H1 (cell line): ENCODE data around the gene POLR3A. TPM values are rescaled to one million over a fixed set of nuclear protein-coding genes. Genes with fewer than 3 reads are reported as not detected.

Source experiments
- CTCF ChIA-PET: fragments of 300-600 bp; sonication (Branson Sonifier 250); formaldehyde crosslinking; loops from one replicate; lab custom pipeline; 2021; ENCODE audit not compliant: partially characterized antibody; lab: Charles Lee
- POLR2A ChIA-PET: fragments of 300-600 bp; sonication (Branson Sonifier 250); formaldehyde crosslinking; loops from one replicate; lab custom pipeline; 2021; ENCODE audit warnings: inconsistent platforms; ENCODE audit not compliant: partially characterized antibody; lab: Charles Lee
- DNase-seq, 2 experiments: peaks; one replicate each; pipeline versions ENCODE4 v3.0.0 to v3.0.0-alpha.2; 2010 to 2022; ENCODE audit warnings: low spot score in 2 of 2, low read depth in 1 of 2, mixed read lengths in 1 of 2
- FAIRE-seq: peaks from 2 replicates; lab custom pipeline; 2011; peaks lifted over from hg19 to GRCh38; lab: Jason Lieb, UNC
- H2AFZ ChIP-seq: 2 replicates; pipeline ENCODE4 v1.8.1; 2012; ENCODE audit warnings: low read length, inconsistent platforms
- H2AK5ac ChIP-seq: 2 replicates; pipeline ENCODE4 v1.6.1; 2013; ENCODE audit warnings: low read depth, low read length
- H2BK120ac ChIP-seq: replicated peaks from 2 replicates; pipeline ENCODE3; 2013; ENCODE audit warnings: low read depth, low read length, inconsistent platforms
- H2BK12ac ChIP-seq: 2 replicates; pipeline ENCODE4 v1.6.1; 2013; ENCODE audit warnings: low read depth, low read length
- H2BK15ac ChIP-seq: 2 replicates; pipeline ENCODE4 v1.6.1; 2013; ENCODE audit warnings: low read length
- H2BK20ac ChIP-seq: 2 replicates; pipeline ENCODE4 v1.6.1; 2013; ENCODE audit warnings: low read length
- H2BK5ac ChIP-seq: 2 replicates; pipeline ENCODE4 v1.6.1; 2013; ENCODE audit warnings: low read depth, low read length
- H3K14ac ChIP-seq: 2 replicates; pipeline ENCODE4 v1.6.1; 2013; ENCODE audit warnings: inconsistent platforms; ENCODE audit not compliant: insufficient read length
- H3K18ac ChIP-seq: 2 replicates; pipeline ENCODE4 v1.6.1; 2013; ENCODE audit warnings: low read length; ENCODE audit errors: extremely low read depth
- H3K23ac ChIP-seq: 2 replicates; pipeline ENCODE4 v1.6.1; 2013; ENCODE audit warnings: inconsistent platforms; ENCODE audit not compliant: insufficient read length
- H3K23me2 ChIP-seq: 2 replicates; pipeline ENCODE4 v1.6.1; 2013; ENCODE audit warnings: low read depth, low read length
- H3K27ac ChIP-seq: 2 replicates; pipeline ENCODE4 v1.6.1; 2011; ENCODE audit warnings: low read depth, low read length, inconsistent platforms
- H3K27me3 ChIP-seq, 4 experiments: replicated peaks in 1 of 4; 1 replicate in 1 of 4; 2 replicates in 3 of 4; pipeline versions ENCODE4 v1.6.1 to v1.8.1; 2011 to 2013; ENCODE audit warnings: low read length in 3 of 4, mild to moderate bottlenecking in 3 of 4, inconsistent platforms in 2 of 4, mixed read lengths in 2 of 4, moderate library complexity in 1 of 4; ENCODE audit not compliant: control insufficient read depth in 3 of 4, insufficient read depth in 3 of 4; ENCODE audit errors: extremely low read depth in 1 of 4
- H3K36me3 ChIP-seq, 4 experiments: 2 replicates each; pipeline versions ENCODE4 v1.6.1 to v1.8.1; 2011 to 2013; ENCODE audit warnings: mild to moderate bottlenecking in 4 of 4, low read length in 3 of 4, moderate library complexity in 2 of 4, control low read depth in 1 of 4, inconsistent platforms in 1 of 4; ENCODE audit not compliant: insufficient read depth in 4 of 4, control insufficient read depth in 2 of 4
- H3K4ac ChIP-seq: replicated peaks from 2 replicates; pipeline ENCODE3; 2013; ENCODE audit warnings: low read length, low read depth, mixed read lengths, inconsistent platforms; ENCODE audit not compliant: insufficient read length
- H3K4me1 ChIP-seq, 4 experiments: replicated peaks in 1 of 4; 1 replicate in 1 of 4; 2 replicates in 3 of 4; pipeline versions ENCODE4 v1.6.1 to v1.8.1; 2011 to 2013; ENCODE audit warnings: low read length in 3 of 4, inconsistent platforms in 2 of 4, mixed read lengths in 1 of 4; ENCODE audit not compliant: insufficient read depth in 4 of 4, control insufficient read depth in 3 of 4
- H3K4me2 ChIP-seq, 2 experiments: 2 replicates each; pipeline versions ENCODE4 v1.6.1 to v1.8.1; 2011 to 2013; ENCODE audit warnings: low read depth in 2 of 2, low read length in 2 of 2, control low read depth in 1 of 2, inconsistent platforms in 1 of 2, mild to moderate bottlenecking in 1 of 2; ENCODE audit not compliant: insufficient read depth in 1 of 2
- H3K4me3 ChIP-seq, 4 experiments: fragments of 200-600, 300-600 bp in 1 of 4; sonication (generic), shearing (Covaris generic), sonication (Bioruptor Twin) in 1 of 4; 2 replicates each; pipeline versions ENCODE4 v1.5.1 to v1.8.1; 2011 to 2016; ENCODE audit warnings: low read length in 4 of 4, low read depth in 3 of 4, control low read depth in 2 of 4, inconsistent platforms in 2 of 4, mild to moderate bottlenecking in 2 of 4, mixed read lengths in 1 of 4, moderate library complexity in 1 of 4; ENCODE audit not compliant: insufficient read depth in 2 of 4; ENCODE audit errors: extremely low read depth in 1 of 4
- H3K56ac ChIP-seq: replicated peaks from 2 replicates; pipeline ENCODE3; 2013; ENCODE audit warnings: low read depth, mild to moderate bottlenecking, mixed read lengths, low read length, inconsistent platforms; ENCODE audit not compliant: insufficient read length
- H3K79me1 ChIP-seq: 2 replicates; pipeline ENCODE4 v1.6.1; 2013; ENCODE audit warnings: low read depth, low read length, control low read depth
- H3K79me2 ChIP-seq, 2 experiments: 2 replicates each; pipeline versions ENCODE4 v1.6.1 to v1.8.1; 2012 to 2013; ENCODE audit warnings: low read length in 2 of 2, mild to moderate bottlenecking in 2 of 2, inconsistent platforms in 1 of 2; ENCODE audit not compliant: insufficient read depth in 2 of 2, control insufficient read depth in 1 of 2
- H3K9ac ChIP-seq, 4 experiments: replicated peaks in 1 of 4; 1 replicate in 1 of 4; 2 replicates in 3 of 4; pipeline versions ENCODE4 v1.6.1 to v1.8.1; 2011 to 2013; ENCODE audit warnings: low read depth in 3 of 4, low read length in 3 of 4, control low read depth in 2 of 4, mild to moderate bottlenecking in 2 of 4, moderate library complexity in 2 of 4, inconsistent platforms in 1 of 4; ENCODE audit errors: extremely low read depth in 1 of 4
- H3K9me3 ChIP-seq, 2 experiments: 2 replicates each; pipeline versions ENCODE4 v1.6.1 to v1.8.1; 2012 to 2013; ENCODE audit warnings: mild to moderate bottlenecking in 2 of 2, moderate library complexity in 2 of 2, control low read depth in 1 of 2, inconsistent platforms in 1 of 2, low read depth in 1 of 2, low read length in 1 of 2, mixed read lengths in 1 of 2; ENCODE audit not compliant: insufficient read depth in 2 of 2
- H4K20me1 ChIP-seq, 2 experiments: replicated peaks in 1 of 2; 2 replicates each; pipeline versions ENCODE3 to v1.8.1; 2011 to 2013; ENCODE audit warnings: inconsistent platforms in 2 of 2, low read length in 2 of 2, mild to moderate bottlenecking in 1 of 2; ENCODE audit not compliant: insufficient read depth in 2 of 2, control insufficient read depth in 1 of 2
- H4K5ac ChIP-seq: 2 replicates; pipeline ENCODE4 v1.6.1; 2013; ENCODE audit warnings: low read length, low read depth, mixed read lengths, inconsistent platforms; ENCODE audit not compliant: insufficient read length
- H4K8ac ChIP-seq: 2 replicates; pipeline ENCODE4 v1.8.0; 2013; ENCODE audit warnings: mild to moderate bottlenecking, moderate library complexity, low read length, inconsistent platforms; ENCODE audit not compliant: insufficient read depth; ENCODE audit errors: extremely low read depth
- H4K91ac ChIP-seq: replicated peaks from 2 replicates; pipeline ENCODE3; 2013; ENCODE audit warnings: low read length, mixed read lengths, inconsistent platforms; ENCODE audit not compliant: insufficient read length
- CHD1 ChIP-seq: IDR thresholded peaks from 2 replicates; pipeline ENCODE4 v1.6.1; 2012; ENCODE audit warnings: low read depth, low read length, improper control_type of control experiment
- EGR1 ChIP-seq: IDR thresholded peaks from 2 replicates; pipeline ENCODE4 v1.6.1; 2011; ENCODE audit warnings: low read depth, low read length, borderline replicate concordance
- GTF2F1 ChIP-seq: IDR thresholded peaks from 2 replicates; pipeline ENCODE4 v1.6.1; 2012; ENCODE audit warnings: low read depth, low read length, improper control_type of control experiment, borderline replicate concordance
- NANOG ChIP-seq: IDR thresholded peaks from 2 replicates; pipeline ENCODE4 v1.6.1; 2011; ENCODE audit warnings: low read length, low read depth, mild to moderate bottlenecking, inconsistent platforms; ENCODE audit not compliant: insufficient read depth, poor library complexity, severe bottlenecking
- NRF1 ChIP-seq: IDR thresholded peaks from 2 replicates; pipeline ENCODE4 v1.6.1; 2011; ENCODE audit warnings: mild to moderate bottlenecking, low read depth, low read length, improper control_type of control experiment
- RBBP5 ChIP-seq: IDR thresholded peaks from 2 replicates; pipeline ENCODE4 v1.7.1; 2012; ENCODE audit warnings: low read depth, mild to moderate bottlenecking, inconsistent platforms, low read length, moderate library complexity, borderline replicate concordance
- SAP30 ChIP-seq: fragments of 300-600 bp; sonication (generic); IDR thresholded peaks from 2 replicates; pipeline ENCODE4 v1.7.1; 2012; ENCODE audit warnings: low read length, moderate library complexity, mild to moderate bottlenecking, inconsistent platforms; ENCODE audit not compliant: insufficient read depth, insufficient replicate concordance
- TEAD4 ChIP-seq: IDR thresholded peaks from 2 replicates; pipeline ENCODE4 v1.6.1; 2012; ENCODE audit warnings: low read depth, low read length, inconsistent platforms, mixed read lengths
- WGBS, 2 experiments: shearing (Covaris generic) in 1 of 2; methylation state at CpG; one replicate each; pipeline versions ENCODE4 v1.1.6 to v1.1.7; 2013 to 2015; ENCODE audit warnings: low lambda C conversion rate in 2 of 2, mixed read lengths in 2 of 2, inconsistent platforms in 1 of 2, low coverage in 1 of 2, missing lambda C conversion rate in 1 of 2; ENCODE audit not compliant: insufficient replicate concordance in 2 of 2, insufficient coverage in 1 of 2, insufficient read length in 1 of 2; ENCODE audit errors: extremely low coverage in 1 of 2, missing lambda C conversion rate in 1 of 2; 5-methylcytosine and 5-hydroxymethylcytosine counted together
- polyA plus RNA-seq, 7 experiments: library from polyadenylated mRNA; depleted of rRNA in 3 of 7; stranded (reverse) in 5 of 7; unstranded in 2 of 7; fragments of >200 nt in 5 of 7; fragments of 200-250 nt in 2 of 7; gene quantifications; 1 replicate in 5 of 7; 2 replicates in 1 of 7; 4 replicates in 1 of 7; pipeline versions ENCODE4 v1.2.1 to v1.2.3, GENCODE V29; 2011 to 2013; ENCODE audit warnings: missing spikeins in 2 of 7, mixed read lengths in 2 of 7
- total RNA-seq: library from RNA; stranded (reverse); fragmentation: NEBNext Ultra II Directional; extraction: Animal tissue kit (Norgen Biotek cat#: 25700); gene quantifications from 2 replicates; pipeline ENCODE4 v1.2.1, GENCODE V29; 2021

Gene POLR3A
- total and polyA plus RNA-seq, 2 of the 8 experiments (the other 6 are each of a cell fraction or from before 2014, with no cell fraction given): 11.3 to 38.6 TPM

- H3K4me3 ChIP-seq: no peak overlapping the region
- H3K79me1 ChIP-seq: no peaks in the 10 kb centered on the region
- peak overlapping the region; percentile 18; the same call in 1 of the 2 replicates for H2BK20ac ChIP-seq
- 79% methylated on average over 3 of the region's 3 CpGs; no CpG with 5 or more reads in 1 of the 2 experiments for WGBS, 2 experiments
- H4K8ac ChIP-seq: no peak overlapping the region
- H2BK15ac ChIP-seq: peak overlapping the region; percentile 72; the same call in 1 of the 2 replicates
- H3K4ac ChIP-seq: no peak overlapping the region
- H3K18ac ChIP-seq: no peak overlapping the region; the same call in 1 of the 2 replicates
- no peak overlapping the region for H3K56ac ChIP-seq
- no peak for FAIRE-seq
- H2BK120ac ChIP-seq: no peak overlapping the region
- POLR2A ChIA-PET: interaction anchor here (0.8 to 2.4 kb wide), 7 partner anchors 9 to 35 kb away, joined by 3 to 8 read pairs (median 4); partner anchors contain the start of gene DLG5
- peaks cover 0 to 8% (median 2%) of the 10 kb centered on the region in 4 experiments; a peak in 4 of 7 replicates for H3K4me1 ChIP-seq
- no peak for DNase-seq
- H4K91ac ChIP-seq: no peak overlapping the region
- H3K27me3 ChIP-seq: no peaks in the 10 kb centered on the region
- H3K79me2 ChIP-seq: no peaks in the 10 kb centered on the region
- no peaks in the 10 kb centered on the region for H3K9me3 ChIP-seq
- no peak overlapping the region for H3K9ac ChIP-seq
- CTCF ChIA-PET: interaction anchor here (0.8 to 4.5 kb wide), 7 partner anchors 13 to 226 kb away, joined by 3 to 16 read pairs (median 4); partner anchors contain the start of gene DLG5
- H3K14ac ChIP-seq: no peak overlapping the region
- no peak overlapping the region for H3K23ac ChIP-seq
- no peak overlapping the region for H3K27ac ChIP-seq
- H2AK5ac ChIP-seq: no peak overlapping the region
- TF ChIP-seq TEAD4 (no peak), CHD1 (no peak), GTF2F1 (no peak), NANOG (no peak), SAP30 (no peak), RBBP5 (no peak), EGR1 (no peak), NRF1 (no peak)
- no peaks in the 10 kb centered on the region for H3K36me3 ChIP-seq
- H3K23me2 ChIP-seq: no peaks in the 10 kb centered on the region; the same call in 1 of the 2 replicates
- H2AFZ ChIP-seq: 0 out of 2 replicates have a peak overlapping the region, but pooled peaks have one; percentile 14
- H2BK12ac ChIP-seq: 0 out of 2 replicates have a peak overlapping the region, but pooled peaks have one; percentile 1
- no peak overlapping the region; the same call in 1 of the 2 replicates for H2BK5ac ChIP-seq
- no peak overlapping the region for H4K5ac ChIP-seq
- H4K20me1 ChIP-seq: no peaks in the 10 kb centered on the region
- H3K4me2 ChIP-seq: no peak overlapping the region
Observed at GRCh38 chr10:77939561-77940001, 89.7 kb downstream of the POLR3A start.
